ENCODE measurements around the gene KAZN.

KAZN gene

DNA sequence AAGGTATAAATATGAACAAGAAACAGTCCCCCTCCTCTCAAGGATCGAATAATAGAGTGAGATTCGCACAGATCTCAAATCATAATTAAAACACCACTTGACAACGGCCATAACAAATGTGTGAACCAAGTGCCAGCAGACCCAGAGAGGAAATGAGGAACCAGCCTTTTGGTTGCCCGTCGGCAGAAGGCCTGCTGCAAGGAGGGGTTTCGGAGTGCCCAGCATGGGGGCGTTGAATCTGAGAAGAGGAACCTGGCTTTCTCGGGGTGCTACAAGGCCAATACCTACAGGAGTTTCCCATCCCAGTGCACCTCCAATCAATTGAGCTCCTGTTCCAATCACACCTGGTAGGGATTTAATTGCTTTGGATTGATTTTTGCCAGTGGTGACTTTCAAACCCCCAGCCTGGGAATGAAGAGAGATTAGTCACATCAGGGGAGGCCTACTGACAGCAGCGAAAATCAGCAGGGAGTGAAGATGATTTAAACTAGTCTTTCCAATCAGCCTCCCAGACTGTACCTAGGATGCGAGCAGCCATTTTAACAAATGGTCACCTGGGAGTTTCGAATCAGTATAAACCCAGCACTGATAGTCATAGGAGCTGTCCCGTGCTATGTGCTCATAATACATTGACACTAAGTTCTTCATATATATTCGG is 263.8 kb downstream of the KAZN start:
- Histone ChIP-seq H3F3A (ENCODE audit: insufficient read depth, low read length) (no peaks in the 10 kb centered on the region), H3K9me2 (replicated peaks; ENCODE audit: insufficient read depth, low read length) (no peaks in the 10 kb centered on the region), H3K79me2 (ENCODE audit: low read length) (no peaks in the 10 kb centered on the region), H3K27me3 (replicated peaks; ENCODE audit: insufficient read depth, low read length) (no peaks in the 10 kb centered on the region), H3K9me3 (replicated peaks; ENCODE audit: insufficient read depth, low read length) (no peaks in the 10 kb centered on the region), H3K27ac (ENCODE audit: low read length) (no peak overlapping the region), H3K36me3 (replicated peaks; ENCODE audit: insufficient read depth, low read length) (no peaks in the 10 kb centered on the region), H3K4me1 (ENCODE audit: low read length) (no peaks in the 10 kb centered on the region), H4K20me1 (ENCODE audit: insufficient read depth, low read length) (no peaks in the 10 kb centered on the region), H3K4me2 (ENCODE audit: low read depth, low read length) (no peak overlapping the region), H3K9ac (ENCODE audit: low read length) (no peak overlapping the region), H2AFZ (ENCODE audit: low read length) (no peak overlapping the region), H3K4me3 (ENCODE audit: low read length) (no peak overlapping the region)
- DNase-seq: no peak
- TF ChIP-seq EZH2phosphoT487 (IDR thresholded peaks at IDR 0.05; ENCODE audit: low read length): no peak
- TF ChIP-seq, protein P1, sequence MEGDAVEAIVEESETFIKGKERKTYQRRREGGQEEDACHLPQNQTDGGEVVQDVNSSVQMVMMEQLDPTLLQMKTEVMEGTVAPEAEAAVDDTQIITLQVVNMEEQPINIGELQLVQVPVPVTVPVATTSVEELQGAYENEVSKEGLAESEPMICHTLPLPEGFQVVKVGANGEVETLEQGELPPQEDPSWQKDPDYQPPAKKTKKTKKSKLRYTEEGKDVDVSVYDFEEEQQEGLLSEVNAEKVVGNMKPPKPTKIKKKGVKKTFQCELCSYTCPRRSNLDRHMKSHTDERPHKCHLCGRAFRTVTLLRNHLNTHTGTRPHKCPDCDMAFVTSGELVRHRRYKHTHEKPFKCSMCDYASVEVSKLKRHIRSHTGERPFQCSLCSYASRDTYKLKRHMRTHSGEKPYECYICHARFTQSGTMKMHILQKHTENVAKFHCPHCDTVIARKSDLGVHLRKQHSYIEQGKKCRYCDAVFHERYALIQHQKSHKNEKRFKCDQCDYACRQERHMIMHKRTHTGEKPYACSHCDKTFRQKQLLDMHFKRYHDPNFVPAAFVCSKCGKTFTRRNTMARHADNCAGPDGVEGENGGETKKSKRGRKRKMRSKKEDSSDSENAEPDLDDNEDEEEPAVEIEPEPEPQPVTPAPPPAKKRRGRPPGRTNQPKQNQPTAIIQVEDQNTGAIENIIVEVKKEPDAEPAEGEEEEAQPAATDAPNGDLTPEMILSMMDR (IDR thresholded peaks at IDR 0.05; ENCODE audit: low read length): no peak
- no peak for TF ChIP-seq EZH2 (optimal IDR thresholded peaks at IDR 0.05; ENCODE audit: low read depth, low read length)

DNA sequence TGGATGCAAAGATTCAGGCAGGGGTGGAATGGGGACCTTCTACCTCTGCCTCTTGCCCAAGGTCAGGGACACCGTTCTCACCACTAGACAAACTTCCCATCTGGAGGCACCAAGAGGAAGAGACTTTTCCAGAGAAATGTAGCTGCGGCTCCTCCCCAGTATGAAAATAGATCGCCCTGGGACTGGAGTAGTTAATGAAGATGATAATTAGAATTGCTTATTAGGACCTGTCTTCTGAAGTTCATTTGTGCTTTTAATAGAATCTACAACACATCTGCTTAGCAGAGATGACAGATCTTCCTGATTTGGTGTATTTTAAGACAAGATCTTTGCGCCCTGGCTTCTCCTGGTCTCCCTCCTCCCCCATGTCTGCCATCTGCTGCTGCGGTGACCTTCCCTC is 266.6 kb downstream of the KAZN start:
- H3K27me3 ChIP-seq (replicated peaks; ENCODE audit: insufficient read depth, low read length): no peaks in the 10 kb centered on the region
- H3K4me2 ChIP-seq (ENCODE audit: low read depth, low read length): no peak overlapping the region
- TF ChIP-seq EZH2 (optimal IDR thresholded peaks at IDR 0.05; ENCODE audit: low read depth, low read length) (no peak), EZH2phosphoT487 (IDR thresholded peaks at IDR 0.05; ENCODE audit: low read length) (no peak)
- TF ChIP-seq, protein P1 (IDR thresholded peaks at IDR 0.05; ENCODE audit: low read length): no peak
- no peaks in the 10 kb centered on the region for H3K79me2 ChIP-seq (ENCODE audit: low read length)
- no peak for DNase-seq
- H3K27ac ChIP-seq (ENCODE audit: low read length): no peak overlapping the region
- no peak overlapping the region for H2AFZ ChIP-seq (ENCODE audit: low read length)
- H3K9ac ChIP-seq (ENCODE audit: low read length): no peak overlapping the region
- H3K4me1 ChIP-seq (ENCODE audit: low read length): no peaks in the 10 kb centered on the region
- H3K4me3 ChIP-seq (ENCODE audit: low read length): no peak overlapping the region
- no peaks in the 10 kb centered on the region for H3F3A ChIP-seq (ENCODE audit: insufficient read depth, low read length)
- no peaks in the 10 kb centered on the region for H3K9me2 ChIP-seq (replicated peaks; ENCODE audit: insufficient read depth, low read length)
- H3K9me3 ChIP-seq (replicated peaks; ENCODE audit: insufficient read depth, low read length): no peaks in the 10 kb centered on the region
- no peaks in the 10 kb centered on the region for H3K36me3 ChIP-seq (replicated peaks; ENCODE audit: insufficient read depth, low read length)
- no peaks in the 10 kb centered on the region for H4K20me1 ChIP-seq (ENCODE audit: insufficient read depth, low read length)

DNA sequence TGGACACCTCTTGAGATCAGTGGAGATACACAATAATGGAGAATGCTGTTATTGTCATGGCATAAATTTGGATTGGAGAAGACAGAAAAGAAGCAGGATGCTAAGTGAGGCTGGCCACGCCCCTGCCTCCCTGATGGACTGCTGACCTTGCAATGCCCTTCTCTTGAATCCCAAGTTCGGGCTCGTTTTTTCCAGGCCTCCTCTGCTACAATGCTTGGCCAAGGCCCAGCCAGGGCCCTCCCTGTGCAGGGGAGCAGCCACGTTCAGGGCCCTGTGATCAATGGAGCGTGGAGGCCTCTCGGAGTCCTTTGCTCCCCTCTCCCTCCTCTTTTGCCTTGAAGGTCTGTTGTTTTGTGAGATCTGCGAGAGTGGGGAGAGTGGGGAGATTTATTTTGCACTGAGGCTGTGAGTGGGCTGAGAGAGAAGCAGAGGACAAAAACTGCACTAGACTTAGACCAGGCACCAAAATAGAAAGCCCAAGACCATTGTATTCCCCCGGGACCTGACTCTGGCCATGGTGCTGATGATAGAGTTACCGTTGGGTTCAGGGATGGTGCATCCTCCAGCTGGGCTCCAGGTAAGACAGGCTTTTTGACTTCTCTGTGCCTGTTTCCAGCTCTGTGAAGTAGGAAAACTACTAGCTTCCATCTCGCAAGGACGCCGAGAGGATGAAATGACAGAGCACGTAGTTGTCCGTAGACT is 268.6 kb downstream of the KAZN start:
- H3K9ac ChIP-seq (ENCODE audit: low read length): no peak overlapping the region
- no peaks in the 10 kb centered on the region for H3K36me3 ChIP-seq (replicated peaks; ENCODE audit: insufficient read depth, low read length)
- no peaks in the 10 kb centered on the region for H3K4me1 ChIP-seq (ENCODE audit: low read length)
- no peaks in the 10 kb centered on the region for H3F3A ChIP-seq (ENCODE audit: insufficient read depth, low read length)
- H3K4me2 ChIP-seq (ENCODE audit: low read depth, low read length): no peak overlapping the region
- no peak overlapping the region for H2AFZ ChIP-seq (ENCODE audit: low read length)
- H3K79me2 ChIP-seq (ENCODE audit: low read length): no peaks in the 10 kb centered on the region
- H3K27ac ChIP-seq (ENCODE audit: low read length): no peak overlapping the region
- H3K9me3 ChIP-seq (replicated peaks; ENCODE audit: insufficient read depth, low read length): no peaks in the 10 kb centered on the region
- no peak for DNase-seq
- no peaks in the 10 kb centered on the region for H3K9me2 ChIP-seq (replicated peaks; ENCODE audit: insufficient read depth, low read length)
- no peaks in the 10 kb centered on the region for H4K20me1 ChIP-seq (ENCODE audit: insufficient read depth, low read length)
- TF ChIP-seq EZH2phosphoT487 (IDR thresholded peaks at IDR 0.05; ENCODE audit: low read length): no peak
- TF ChIP-seq, protein P1 (IDR thresholded peaks at IDR 0.05; ENCODE audit: low read length): no peak
- no peak for TF ChIP-seq EZH2 (optimal IDR thresholded peaks at IDR 0.05; ENCODE audit: low read depth, low read length)
- H3K4me3 ChIP-seq (ENCODE audit: low read length): no peak overlapping the region
- no peaks in the 10 kb centered on the region for H3K27me3 ChIP-seq (replicated peaks; ENCODE audit: insufficient read depth, low read length)

All from MM.1S (cell line).